NCI-H1092 treated with DMSO at 0.1 percent for 48 hours (cell line): ENCODE measurements around the gene KDM8.

Source experiments
- DNase-seq: peaks from one replicate; lab custom pipeline; 2025; lab: John Stamatoyannopoulos, UW

Gene KDM8

GRCh38 chr16:27269300-27270150 lies 66.2 kb downstream of the KDM8 start:
- no peak for DNase-seq

GRCh38 chr16:27270349-27270748 lies 67.0 kb downstream of the KDM8 start:
- no peak for DNase-seq
